Activated CD4-positive, CD25-positive, alpha-beta regulatory T cell (primary cell): Measurements from ENCODE around the gene GATAD2B.

Source experiments
- DNase-seq, 4 experiments: peaks; one replicate each; lab custom pipeline; 2025; lab: John Stamatoyannopoulos, UW

Gene GATAD2B

DNA sequence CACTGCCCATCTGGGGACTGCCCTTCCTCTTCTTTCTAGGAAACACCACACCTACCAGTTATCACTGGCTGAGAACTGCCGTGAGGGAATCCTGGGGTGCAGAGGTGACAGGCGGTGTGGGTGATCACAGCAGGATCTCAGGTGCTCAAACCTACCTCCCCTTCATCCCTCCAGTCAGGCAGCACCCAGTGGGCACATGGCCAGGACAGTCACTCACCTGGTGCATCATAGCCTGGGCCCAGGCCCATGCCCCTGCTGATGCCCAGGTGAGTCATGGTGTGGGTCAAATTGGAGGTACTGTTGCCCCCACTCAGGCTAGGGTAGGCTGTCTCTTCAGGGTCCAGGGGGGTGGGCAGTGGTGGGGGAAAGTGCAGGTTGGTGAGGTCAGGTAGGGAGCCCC lies 29.0 kb upstream of the GATAD2B start:
- no peak for DNase-seq

DNA sequence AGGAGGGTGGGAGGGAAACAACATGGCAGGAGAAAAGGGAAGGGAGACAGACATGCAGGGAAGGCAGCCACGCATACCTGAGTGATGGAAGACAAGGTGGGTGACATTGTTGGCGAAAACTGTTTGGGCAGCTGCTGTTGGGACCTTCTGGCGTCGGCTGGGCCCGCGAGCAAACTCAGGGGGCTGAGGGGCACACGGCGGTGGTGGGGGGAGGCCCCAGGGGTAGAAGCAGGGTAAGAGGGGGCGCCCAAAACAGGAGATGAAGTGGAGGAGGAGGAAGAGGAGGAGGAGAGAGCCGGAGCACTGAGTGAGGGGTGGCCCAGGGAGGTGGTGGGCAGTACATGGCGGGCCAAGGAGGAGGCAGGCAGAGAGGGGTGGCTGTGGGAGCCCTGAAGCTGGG lies 28.4 kb upstream of the GATAD2B start:
- no peak for DNase-seq

DNA sequence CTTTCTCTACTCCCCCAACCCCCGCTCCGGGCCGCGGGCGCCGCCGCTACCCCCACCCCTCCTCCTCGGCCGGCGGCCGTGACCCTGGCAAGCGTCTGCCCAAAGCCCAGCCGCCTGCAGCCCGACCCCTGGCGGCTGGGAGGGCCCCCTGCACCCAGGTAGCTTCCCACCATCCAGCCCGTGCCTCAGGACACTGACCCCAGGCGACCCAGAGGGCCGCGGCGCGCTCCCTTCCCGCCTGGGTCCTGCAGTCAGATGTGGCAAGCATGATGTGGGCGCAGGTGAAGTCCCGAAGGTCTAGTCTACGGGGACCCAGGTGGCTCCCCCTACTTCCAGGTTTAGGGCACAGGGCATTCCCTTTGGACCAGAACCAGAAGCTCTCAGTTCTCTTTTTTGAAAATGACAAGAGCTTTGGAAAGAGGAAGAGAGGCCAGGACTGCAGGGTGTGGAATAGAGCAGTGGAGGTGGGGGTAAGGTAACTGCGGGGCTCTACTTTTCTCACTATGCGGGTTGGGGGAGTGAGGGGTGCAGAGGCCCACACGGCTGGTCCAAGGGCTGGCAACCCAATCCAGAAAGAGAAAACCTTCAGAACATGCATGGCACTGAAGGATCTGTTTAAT lies 24.0 kb upstream of the GATAD2B start, which contains the start of gene DENND4B:
DENND4B (minus strand) TSS at position 97 of the 620 bp plus-strand sequence. CDS start 2,344 bp downstream, outside the sequence.
- peak; percentile 48 to 62 (median 58) for DNase-seq

DNA sequence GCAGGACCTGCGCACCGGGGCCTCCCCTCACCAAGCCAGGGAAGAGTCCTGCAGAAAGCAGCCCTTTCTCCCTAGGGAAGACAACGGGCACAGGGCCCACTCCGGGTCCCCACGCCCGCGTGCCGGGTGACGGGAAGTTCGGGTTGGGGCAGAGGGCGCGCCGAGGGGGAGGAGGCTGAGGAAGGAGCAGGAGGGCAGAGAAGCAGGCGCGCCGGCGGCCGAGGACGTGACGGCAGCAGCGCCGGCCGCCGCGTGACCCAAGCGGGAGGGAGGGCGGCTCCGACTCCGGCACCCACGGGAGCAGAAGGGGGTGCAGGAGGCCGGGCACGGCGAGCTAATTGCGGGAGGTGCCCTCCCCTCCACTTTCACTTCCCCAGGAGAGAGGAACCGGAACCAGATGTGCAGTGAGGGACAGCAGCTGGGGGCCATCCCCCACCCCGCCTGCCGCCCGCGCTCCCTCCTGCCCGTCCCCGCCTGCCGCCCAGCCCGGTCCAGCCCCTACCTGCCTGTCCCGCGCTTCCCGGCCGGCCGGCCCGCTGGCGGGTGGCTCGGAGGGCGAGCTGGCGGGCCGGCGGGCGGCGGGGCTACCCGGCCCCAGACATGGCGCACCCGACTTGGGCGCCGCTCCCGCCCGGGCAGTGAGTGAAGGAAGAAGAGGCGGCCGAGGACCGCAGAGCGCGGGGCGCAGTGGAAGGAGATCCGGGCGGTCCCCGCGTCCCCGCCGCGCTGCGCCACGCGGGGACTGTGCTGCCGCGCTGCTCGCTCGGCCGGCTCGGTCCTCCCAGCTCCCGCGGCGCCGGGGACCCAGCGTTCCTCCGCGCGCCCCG lies 23.2 kb upstream of the GATAD2B start:
- peak; percentile 37 to 66 (median 50) for DNase-seq

DNA sequence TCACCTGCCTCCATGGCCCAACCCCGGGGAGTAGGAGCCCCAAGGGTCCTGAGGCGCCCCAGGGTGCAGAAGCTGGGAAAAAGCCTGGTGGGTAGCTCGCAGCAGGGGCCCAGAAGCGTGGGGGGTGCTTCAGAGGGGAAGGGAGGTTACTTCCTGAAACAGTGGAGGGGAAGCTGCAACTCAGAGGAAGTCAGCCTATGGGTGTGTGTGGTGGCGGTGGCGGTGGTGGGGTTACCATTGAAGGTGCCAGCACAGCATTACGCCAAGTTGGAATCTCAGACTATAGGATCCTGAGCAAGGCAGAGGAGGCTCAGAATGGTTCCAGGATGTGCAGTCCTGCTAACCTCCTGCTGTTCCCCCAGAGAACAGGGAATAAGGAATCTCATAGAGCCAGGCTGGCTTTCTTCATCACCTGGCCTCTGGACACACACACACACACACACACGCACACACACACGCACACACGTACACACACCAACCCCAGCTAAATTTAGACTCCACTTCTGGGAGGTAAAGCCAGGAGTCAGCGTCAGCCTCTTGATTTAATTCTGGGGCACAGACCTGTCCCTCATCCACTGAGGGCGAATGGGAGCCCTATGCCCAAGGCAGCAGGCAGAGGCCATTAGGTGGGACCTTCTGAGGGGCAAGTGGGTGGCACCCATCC lies 22.5 kb upstream of the GATAD2B start:
- peak; percentile 26 to 68 (median 46) for DNase-seq

DNA sequence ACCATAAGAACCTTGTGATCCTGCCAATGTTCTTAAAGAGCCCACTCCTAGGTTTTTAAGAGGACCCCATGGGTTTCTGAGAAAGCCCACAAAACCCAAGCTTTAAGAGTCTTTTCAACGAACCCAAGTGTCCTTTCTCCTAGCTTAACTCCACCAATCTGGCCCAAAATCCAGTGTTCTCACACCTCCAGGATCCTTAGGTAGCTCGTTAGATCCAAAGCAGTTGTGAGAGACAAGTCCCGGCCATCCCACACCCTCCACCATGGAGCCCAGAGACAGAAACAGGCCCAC lies 22.0 kb upstream of the GATAD2B start:
- no peak for DNase-seq

GRCh38 chr1:153944005-153944826 lies 21.4 kb upstream of the GATAD2B start:
- no peak for DNase-seq

DNA sequence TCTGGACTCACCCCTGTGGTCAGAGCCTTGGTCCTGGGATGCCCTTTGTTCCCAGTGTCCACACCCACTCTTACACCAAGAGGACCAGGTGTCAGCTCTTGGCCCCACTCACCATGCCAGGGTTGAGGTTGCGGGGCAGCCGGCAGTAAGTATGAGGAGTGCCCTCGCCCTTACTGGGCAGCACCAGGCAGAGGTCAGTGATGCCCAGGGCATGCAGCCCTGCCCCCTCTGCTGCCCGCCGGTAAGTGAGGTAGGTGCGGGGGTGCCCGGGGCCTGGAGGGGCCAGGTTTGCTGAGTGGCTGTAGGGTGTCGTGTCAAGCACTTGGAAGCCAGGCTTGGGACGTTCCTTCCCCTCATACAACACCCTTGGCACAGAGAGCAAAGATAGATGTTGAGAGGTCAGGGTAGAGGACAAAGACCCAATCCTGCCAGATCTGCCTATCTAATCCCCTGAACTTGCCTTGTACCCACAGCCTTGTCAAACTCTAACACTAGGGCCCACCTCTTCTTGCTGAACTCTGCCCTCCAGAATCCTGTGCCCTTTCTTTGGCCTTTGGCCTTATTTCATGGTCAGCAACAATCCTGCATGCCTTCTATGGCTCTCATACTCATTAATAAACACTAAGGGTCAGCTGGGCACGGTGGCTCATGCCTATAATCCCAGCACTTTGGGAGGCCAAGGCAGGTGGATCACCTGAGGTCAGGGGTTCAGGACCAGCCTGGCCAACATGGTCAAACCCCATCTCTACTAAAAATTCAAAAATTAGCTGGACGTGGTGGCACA lies 20.2 kb upstream of the GATAD2B start:
- DNase-seq, result no peak

DNA sequence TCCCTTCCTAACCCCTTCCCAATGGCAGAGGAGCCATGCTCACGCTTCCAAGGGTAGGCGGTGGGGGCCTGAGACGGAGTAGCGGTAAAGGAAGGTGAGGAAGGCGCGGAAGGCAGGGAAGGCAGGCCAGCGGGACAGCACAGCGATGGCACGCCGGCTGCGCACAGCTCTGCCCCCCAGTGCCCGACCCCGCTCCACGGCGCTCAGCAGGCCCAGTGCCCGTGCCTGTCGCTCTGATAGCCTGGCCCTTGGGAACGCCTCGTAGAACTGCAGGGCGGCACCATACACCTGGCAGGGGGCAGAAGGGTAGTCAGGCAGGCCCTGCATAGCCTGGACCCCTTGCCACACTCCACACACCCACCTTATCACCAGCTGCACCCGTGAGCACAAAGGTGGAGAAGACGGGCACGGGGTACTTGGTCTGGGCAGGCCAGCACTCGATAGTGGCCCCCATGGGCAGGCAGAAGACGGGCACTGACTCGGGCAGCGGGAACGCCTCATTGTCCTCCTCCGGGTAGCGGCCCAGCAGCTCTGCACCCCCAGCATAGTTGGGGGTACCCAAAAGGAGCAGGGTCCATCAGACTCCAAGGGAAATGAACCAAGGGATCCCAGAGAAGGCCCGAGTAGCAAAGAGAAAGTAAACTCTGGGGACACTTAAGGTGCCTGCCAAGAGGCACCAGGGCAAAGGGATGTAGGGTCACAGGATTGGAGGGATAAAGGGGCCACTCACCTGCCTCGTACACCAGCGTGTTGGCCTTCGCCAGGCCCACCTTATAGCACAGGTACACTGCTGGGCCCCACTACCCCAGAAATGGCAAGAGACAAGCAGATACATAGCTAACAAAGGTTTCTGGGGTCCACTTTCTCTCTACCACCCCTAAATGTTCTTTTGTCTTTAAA lies 19.3 kb upstream of the GATAD2B start:
- DNase-seq, result no peak

DNA sequence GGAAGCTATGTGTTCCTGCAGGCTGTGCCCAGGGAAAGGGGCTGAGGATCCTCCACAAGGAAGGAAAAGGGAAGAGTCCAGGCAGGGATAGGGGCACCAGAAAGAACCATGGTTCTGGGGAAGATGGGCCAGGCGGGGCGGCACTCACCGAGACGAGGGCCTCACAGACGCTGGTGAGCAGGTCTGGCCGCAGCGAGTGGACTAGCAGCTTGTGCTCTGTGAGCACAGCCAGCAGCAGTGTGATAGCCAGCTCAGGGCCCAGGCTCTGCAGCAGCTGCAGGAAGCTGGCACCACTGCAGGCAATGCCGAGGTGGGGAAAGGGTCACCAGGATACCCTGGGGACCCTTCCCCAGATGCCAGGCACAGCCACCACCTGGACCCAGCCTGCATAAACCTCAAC lies 18.0 kb upstream of the GATAD2B start:
- no peak for DNase-seq

- DNase-seq, result no peak
Observed at GRCh38 chr1:153939476-153939875, 16.7 kb upstream of the GATAD2B start.

DNA sequence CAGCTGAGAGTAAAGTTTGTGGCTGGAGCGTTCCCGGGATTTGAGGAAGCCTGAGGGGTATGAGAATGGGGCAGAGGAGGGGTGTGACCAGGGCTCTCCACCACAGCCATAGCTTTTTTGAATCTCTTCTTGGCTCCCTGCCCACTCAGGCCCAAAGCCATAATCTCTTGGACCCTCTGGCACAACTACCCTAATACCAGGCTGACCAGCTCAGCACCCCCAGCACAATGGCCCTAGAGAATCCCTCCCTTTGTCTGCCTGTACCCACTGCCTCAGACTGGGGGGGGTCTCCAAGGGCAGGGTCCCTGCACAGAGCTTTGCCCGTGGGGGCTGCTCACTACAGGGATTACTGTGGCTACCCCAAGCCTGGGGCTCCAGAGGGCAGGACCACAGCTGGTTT lies 16.2 kb upstream of the GATAD2B start:
- DNase-seq, result no peak

GRCh38 chr1:153937331-153937730 lies 14.6 kb upstream of the GATAD2B start:
- DNase-seq, result no peak

DNA sequence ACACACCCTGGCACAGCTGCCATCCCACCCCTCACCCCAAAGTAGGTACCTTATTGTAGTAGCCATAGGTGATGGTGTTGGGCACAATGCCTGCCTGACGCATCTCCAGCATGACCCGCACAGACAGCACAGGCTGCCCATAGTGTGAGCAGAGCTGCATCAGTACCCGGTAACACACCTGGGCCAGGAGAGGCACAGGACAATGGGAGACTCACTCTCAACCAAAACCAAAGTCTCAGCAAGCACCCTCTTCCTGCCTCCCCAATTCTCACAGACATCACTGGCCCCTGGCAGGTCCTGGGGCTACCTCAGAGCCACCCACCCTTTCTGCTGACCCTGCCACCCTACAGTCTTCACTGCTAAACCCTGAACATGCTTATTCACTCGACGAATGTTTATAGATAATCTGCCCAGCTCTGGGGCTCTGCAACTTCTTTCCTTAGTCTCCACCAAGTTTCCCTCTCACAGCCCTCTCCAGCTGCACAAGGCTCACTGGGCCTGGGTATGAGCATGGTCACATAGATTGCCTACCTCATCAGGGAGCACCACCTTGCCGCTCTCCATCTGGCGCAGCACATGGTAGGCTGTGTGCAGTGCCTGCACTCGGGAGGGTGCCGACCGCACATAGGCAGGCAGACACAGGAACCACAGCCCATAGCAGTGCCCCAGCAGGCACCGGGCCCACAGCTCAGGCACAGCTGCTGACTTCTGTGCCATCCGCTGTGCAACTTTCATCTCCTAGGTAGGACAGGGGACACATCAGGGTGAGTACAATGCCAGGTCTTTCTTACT lies 13.4 kb upstream of the GATAD2B start:
- DNase-seq, result no peak

- no peak for DNase-seq
Observed at GRCh38 chr1:153934746-153935145, 12.0 kb upstream of the GATAD2B start.

DNA sequence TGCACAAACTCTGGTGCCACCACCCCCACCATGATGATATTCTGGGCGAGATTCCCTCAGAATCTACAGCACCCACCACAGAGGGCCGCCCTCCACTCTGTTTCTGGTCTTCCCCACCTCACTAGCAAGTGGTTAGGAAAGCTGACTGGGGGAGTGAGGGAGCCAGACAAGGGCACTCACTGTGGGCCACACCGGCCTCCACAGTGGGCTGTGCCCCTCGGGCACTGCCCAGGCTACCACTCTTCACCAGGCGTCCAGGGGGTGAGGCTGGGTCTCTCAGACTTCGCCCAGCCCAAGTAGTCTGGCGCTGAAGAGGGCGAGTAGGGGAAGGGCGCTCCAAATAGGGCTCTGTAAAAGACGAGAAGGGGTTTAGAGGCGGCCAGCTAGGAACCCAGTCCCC lies 11.2 kb upstream of the GATAD2B start:
- no peak for DNase-seq

GRCh38 chr1:153933430-153933829 lies 10.7 kb upstream of the GATAD2B start:
- DNase-seq, result no peak

- DNase-seq, result no peak
Observed at GRCh38 chr1:153932156-153933131, 9.7 kb upstream of the GATAD2B start.
